Small intestine (tissue), 7 donors: Measurements from ENCODE around the gene RPGRIP1L. TPM values are rescaled to one million over a fixed set of nuclear protein-coding genes. Genes with fewer than 3 reads are reported as not detected.

Experiments
- DNase-seq, 2 donors: peaks; one replicate each; pipeline versions ENCODE4 v3.0.0 to v3.0.0-alpha.2; 2013
- FAIRE-seq: peaks from 2 replicates; lab custom pipeline; 2012; peaks lifted over from hg19 to GRCh38; lab: Jason Lieb, UNC
- H3K27ac ChIP-seq, 3 donors: one replicate each; pipeline ENCODE4 v1.5.1; 2013; ENCODE audit warnings: low read length in 2 of 3, mild to moderate bottlenecking in 2 of 3, control low read depth in 1 of 3, inconsistent platforms in 1 of 3, low read depth in 1 of 3, moderate library complexity in 1 of 3
- H3K27me3 ChIP-seq, 3 donors: one replicate each; pipeline ENCODE4 v1.6.1; 2013; ENCODE audit warnings: low read length in 3 of 3, inconsistent platforms in 1 of 3; ENCODE audit not compliant: control insufficient read depth in 3 of 3, insufficient read depth in 3 of 3
- H3K36me3 ChIP-seq, 3 donors: one replicate each; pipeline ENCODE4 v1.6.1; 2013; ENCODE audit warnings: low read length in 3 of 3, inconsistent platforms in 1 of 3, low read depth in 1 of 3, mild to moderate bottlenecking in 1 of 3, moderate library complexity in 1 of 3; ENCODE audit not compliant: control insufficient read depth in 3 of 3, insufficient read depth in 2 of 3
- H3K4me1 ChIP-seq, 3 donors: one replicate each; pipeline ENCODE4 v1.6.1; 2013; ENCODE audit warnings: low read length in 2 of 3, inconsistent platforms in 1 of 3, low read depth in 1 of 3, mild to moderate bottlenecking in 1 of 3, moderate library complexity in 1 of 3; ENCODE audit not compliant: control insufficient read depth in 3 of 3, insufficient read depth in 2 of 3
- H3K4me3 ChIP-seq, 3 donors: one replicate each; pipeline ENCODE4 v1.5.1; 2013; ENCODE audit warnings: low read length in 3 of 3, control low read depth in 1 of 3, inconsistent platforms in 1 of 3, low read depth in 1 of 3, mild to moderate bottlenecking in 1 of 3, moderate library complexity in 1 of 3
- H3K9me3 ChIP-seq, 2 donors: one replicate each; pipeline ENCODE4 v1.6.1; 2013; ENCODE audit warnings: low read depth in 1 of 2, low read length in 1 of 2; ENCODE audit not compliant: control insufficient read depth in 2 of 2, insufficient read depth in 1 of 2
- WGBS, 3 donors: extraction: QIAGEN DNeasy Blood & Tissue Kit; methylation state at CpG; one replicate each; pipeline ENCODE4 v1.1.7; 2013; 5-methylcytosine and 5-hydroxymethylcytosine counted together
- polyA plus RNA-seq, 4 donors: library from polyadenylated mRNA; stranded (reverse) in 3 of 4; unstranded in 1 of 4; fragments of 200-250 nt in 3 of 4; fragments of 120-200 nt in 1 of 4; gene quantifications; one replicate each; pipeline versions ENCODE4 v1.2.1 to v1.2.3, GENCODE V29; 2013
- donor health status: healthy with polysubstance abuse.
- donor health status: control.
- donor health status: control.
- donor health status: Bipolar disorder and iron deficiency.
- donor health status: healthy.

RPGRIP1L gene
- polyA plus RNA-seq, 4 donors, result under 0.01 to 4.5 (median 1.0) TPM

GRCh38 chr16:53580038-53580802 is 123.4 kb downstream of the RPGRIP1L start:
- no peak overlapping the region for H3K4me3 ChIP-seq
- FAIRE-seq (no peak), DNase-seq (no peak)
- H3K27me3 ChIP-seq, result no peaks in the 10 kb centered on the region
- no peaks in the 10 kb centered on the region for H3K4me1 ChIP-seq
- H3K36me3 ChIP-seq, result no peaks in the 10 kb centered on the region
- WGBS, 3 donors, result 83 to 89% (median 89%) methylated on average over 12 of the region's 12 CpGs
- no peak overlapping the region for H3K27ac ChIP-seq
- no peaks in the 10 kb centered on the region for H3K9me3 ChIP-seq

- H3K27me3 ChIP-seq, result no peaks in the 10 kb centered on the region
- no peaks in the 10 kb centered on the region for H3K9me3 ChIP-seq
- H3K4me3 ChIP-seq, result no peak overlapping the region
- DNase-seq (no peak), FAIRE-seq (no peak)
- H3K4me1 ChIP-seq, result no peaks in the 10 kb centered on the region
- no peak overlapping the region for H3K27ac ChIP-seq
- 89 to 93% (median 91%) methylated on average over 5 of the region's 5 CpGs for WGBS, 3 donors
- H3K36me3 ChIP-seq, result no peaks in the 10 kb centered on the region
These were observed 126.8 kb downstream of the RPGRIP1L start for GRCh38 chr16:53576904-53577303.

DNA sequence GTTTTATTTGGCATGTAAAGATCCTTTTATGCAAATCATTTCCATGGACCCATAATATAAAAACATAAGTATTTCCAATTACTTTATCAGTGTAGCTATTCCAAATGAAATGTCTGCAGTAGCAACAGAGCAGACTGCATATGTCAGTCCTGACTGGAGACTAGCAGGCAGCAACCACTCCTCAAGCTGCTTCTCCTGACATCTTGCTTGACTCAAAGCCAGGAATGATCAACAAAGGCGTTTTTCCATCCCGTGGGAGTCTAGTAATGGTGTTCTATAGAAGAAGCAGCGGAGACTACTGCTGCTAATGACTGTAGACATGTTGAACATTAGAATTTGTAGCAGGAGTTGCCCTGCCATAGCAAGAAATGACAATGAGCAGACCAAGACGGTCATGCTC is 127.4 kb downstream of the RPGRIP1L start:
- DNase-seq (no peak), FAIRE-seq (no peak)
- 65 to 85% (median 74%) methylated on average over 4 of the region's 4 CpGs for WGBS, 3 donors

DNA sequence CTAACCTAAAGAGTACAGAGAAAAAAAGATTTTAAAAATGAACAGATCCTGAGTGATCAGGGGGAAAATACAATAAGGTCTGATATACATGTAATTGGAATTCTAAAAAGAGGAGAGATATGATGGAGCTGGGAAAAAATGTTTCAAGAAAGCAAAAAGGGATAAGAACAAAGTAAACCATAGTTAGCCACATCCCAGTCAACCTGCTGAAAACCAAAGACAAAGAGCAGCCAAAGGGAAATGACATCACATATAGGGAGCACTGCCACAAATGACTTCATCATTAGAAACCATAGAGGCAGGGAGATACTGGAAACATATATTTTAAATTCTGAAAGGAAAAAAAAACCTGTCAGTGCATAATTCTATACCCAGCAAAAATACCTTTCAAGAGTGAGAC is 131.9 kb downstream of the RPGRIP1L start:
- H3K4me3 ChIP-seq, result no peak overlapping the region
- H3K27me3 ChIP-seq, result no peaks in the 10 kb centered on the region
- DNase-seq (no peak), FAIRE-seq (no peak)
- H3K4me1 ChIP-seq, result no peaks in the 10 kb centered on the region
- H3K36me3 ChIP-seq, result no peaks in the 10 kb centered on the region
- H3K9me3 ChIP-seq, result peaks cover 0 to 9% of the 10 kb centered on the region in 2 donors
- no peak overlapping the region for H3K27ac ChIP-seq

More for the DNA sequence above, 127.4 kb downstream of the RPGRIP1L start:
- no peak overlapping the region for H3K27ac ChIP-seq
- H3K9me3 ChIP-seq, result peaks cover 0 to 3% of the 10 kb centered on the region in 2 donors
- no peak overlapping the region for H3K4me3 ChIP-seq
- H3K36me3 ChIP-seq, result no peaks in the 10 kb centered on the region
- H3K4me1 ChIP-seq, result no peaks in the 10 kb centered on the region
- no peaks in the 10 kb centered on the region for H3K27me3 ChIP-seq

DNA sequence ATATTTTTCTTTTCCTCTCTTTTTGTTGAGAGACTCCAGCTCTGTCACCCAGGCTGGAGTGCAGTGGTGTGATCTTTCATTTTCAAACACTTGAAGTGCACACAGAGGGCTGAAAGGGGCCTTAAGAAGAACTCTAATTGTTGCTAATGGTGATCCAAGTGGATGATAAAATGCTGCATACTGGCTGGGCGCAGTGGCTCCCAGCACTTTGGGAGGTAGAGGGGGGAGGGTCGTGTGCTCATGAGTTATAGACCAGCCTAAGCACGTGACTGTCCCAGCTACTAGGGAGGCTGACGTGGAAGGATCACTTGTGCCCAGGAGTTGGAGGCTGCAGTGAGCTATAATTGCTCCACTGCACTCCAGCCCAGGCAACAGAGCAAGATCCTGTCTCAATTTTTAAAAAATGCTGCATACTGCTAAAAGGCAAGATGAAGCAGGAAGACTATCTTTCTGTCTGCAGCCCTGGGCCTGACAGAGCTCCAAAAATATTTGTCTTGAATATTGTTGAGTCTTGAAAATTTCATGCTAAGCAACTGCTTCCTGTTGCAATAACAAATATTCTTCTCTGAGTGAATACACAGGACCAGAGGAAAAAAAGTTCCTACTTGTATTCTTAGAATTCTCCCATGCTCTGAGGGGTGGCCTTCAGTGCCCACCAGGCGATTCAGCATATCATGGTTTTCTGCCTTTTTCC is 137.0 kb downstream of the RPGRIP1L start:
- no peak overlapping the region for H3K27ac ChIP-seq
- H3K4me1 ChIP-seq, result no peaks in the 10 kb centered on the region
- DNase-seq, result no peak
- 64 to 66% (median 64%) methylated on average over 5 of the region's 5 CpGs for WGBS, 3 donors
- no peak overlapping the region for H3K4me3 ChIP-seq
- no peaks in the 10 kb centered on the region for H3K36me3 ChIP-seq
- no peaks in the 10 kb centered on the region for H3K27me3 ChIP-seq
- no peak for FAIRE-seq
- H3K9me3 ChIP-seq, result peaks cover 0 to 9% of the 10 kb centered on the region in 2 donors

- H3K4me3 ChIP-seq, result no peak overlapping the region
- FAIRE-seq, result no peak
- no peaks in the 10 kb centered on the region for H3K36me3 ChIP-seq
- DNase-seq, result no peak
- no peak overlapping the region for H3K27ac ChIP-seq
- no peaks in the 10 kb centered on the region for H3K9me3 ChIP-seq
- H3K4me1 ChIP-seq, result no peaks in the 10 kb centered on the region
- 86 to 89% (median 88%) methylated on average over 8 of the region's 8 CpGs for WGBS, 3 donors
- H3K27me3 ChIP-seq, result no peaks in the 10 kb centered on the region
These were observed 138.3 kb downstream of the RPGRIP1L start for GRCh38 chr16:53565296-53565863.

DNA sequence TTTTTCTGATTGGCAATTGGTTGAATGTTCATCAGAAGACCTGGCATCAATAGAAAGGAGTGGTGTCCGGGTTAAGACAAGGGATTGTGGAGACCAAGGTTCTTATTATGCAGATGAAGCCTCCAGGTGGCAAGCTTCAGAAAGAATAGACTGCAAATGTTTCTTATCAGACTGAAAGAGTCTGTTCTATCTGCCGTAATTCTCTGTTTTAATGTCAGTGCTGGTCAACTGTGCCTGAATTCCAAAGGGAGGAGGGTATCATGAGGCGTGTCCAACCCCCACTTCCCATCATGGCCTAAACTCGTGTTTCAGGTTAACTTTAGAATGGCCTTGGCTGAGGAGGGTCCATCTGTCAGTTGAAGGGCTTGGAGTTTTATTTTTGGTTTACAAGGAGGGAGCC is 140.2 kb downstream of the RPGRIP1L start:
- Histone ChIP-seq H3K36me3 (no peaks in the 10 kb centered on the region), H3K4me3 (no peak overlapping the region), H3K27me3 (no peaks in the 10 kb centered on the region), H3K4me1 (no peaks in the 10 kb centered on the region), H3K27ac (no peak overlapping the region), H3K9me3 (no peaks in the 10 kb centered on the region)
- 69 to 78% (median 75%) methylated on average over 4 of the region's 4 CpGs for WGBS, 3 donors
- DNase-seq (no peak), FAIRE-seq (no peak)

DNA sequence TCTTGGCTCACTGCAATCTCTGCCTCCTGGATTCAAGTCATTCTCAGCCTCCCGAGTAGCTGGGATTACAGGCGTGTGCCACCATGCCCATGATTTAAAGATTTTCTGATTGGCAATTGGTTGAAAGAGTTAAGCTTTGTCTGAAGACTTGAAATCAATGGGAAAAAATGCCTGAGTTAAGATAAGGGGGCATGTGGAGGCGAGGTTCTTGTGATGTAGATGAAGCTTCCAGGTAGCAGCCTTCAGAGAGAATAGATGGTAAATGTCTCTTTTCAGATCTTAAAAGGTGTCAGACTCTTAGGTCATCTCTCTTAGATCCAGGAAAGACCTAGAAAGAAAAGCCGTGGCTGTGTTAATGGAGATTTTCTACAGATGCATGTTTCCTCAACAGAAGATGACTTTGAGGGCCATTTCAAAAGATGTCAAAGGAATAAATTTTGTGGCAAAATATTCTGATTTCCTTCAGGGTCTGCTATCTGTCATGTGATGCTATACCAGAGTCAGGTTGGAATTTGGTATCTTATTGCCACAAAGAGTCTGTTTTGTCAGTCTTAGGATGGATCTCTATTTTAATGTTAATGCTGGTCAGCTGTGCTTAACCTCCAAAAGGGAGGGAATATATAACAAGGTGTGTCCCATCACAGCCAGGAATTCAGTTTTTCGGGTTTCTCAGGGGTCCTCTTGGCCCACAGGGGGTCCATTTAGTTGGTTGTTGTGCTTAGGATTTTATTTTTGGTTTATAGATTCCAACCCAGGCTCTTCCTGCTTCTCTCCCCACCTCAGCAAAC is 142.4 kb downstream of the RPGRIP1L start:
- no peaks in the 10 kb centered on the region for H3K36me3 ChIP-seq
- H3K27ac ChIP-seq, result no peak overlapping the region
- DNase-seq, result no peak
- no peaks in the 10 kb centered on the region for H3K27me3 ChIP-seq
- WGBS, 3 donors, result 69 to 81% (median 80%) methylated on average over 5 of the region's 5 CpGs
- no peaks in the 10 kb centered on the region for H3K9me3 ChIP-seq
- H3K4me1 ChIP-seq, result no peaks in the 10 kb centered on the region
- FAIRE-seq, result no peak
- H3K4me3 ChIP-seq, result no peak overlapping the region
